Measurements from ENCODE around the gene ARFGAP2.

- TF ChIP-seq POLR2AphosphoS5 (IDR thresholded peaks at IDR 0.05) (no peak), POLR2A (IDR thresholded peaks at IDR 0.05; ENCODE audit: low read depth) (no peak)
- TF ChIP-seq, protein P1, sequence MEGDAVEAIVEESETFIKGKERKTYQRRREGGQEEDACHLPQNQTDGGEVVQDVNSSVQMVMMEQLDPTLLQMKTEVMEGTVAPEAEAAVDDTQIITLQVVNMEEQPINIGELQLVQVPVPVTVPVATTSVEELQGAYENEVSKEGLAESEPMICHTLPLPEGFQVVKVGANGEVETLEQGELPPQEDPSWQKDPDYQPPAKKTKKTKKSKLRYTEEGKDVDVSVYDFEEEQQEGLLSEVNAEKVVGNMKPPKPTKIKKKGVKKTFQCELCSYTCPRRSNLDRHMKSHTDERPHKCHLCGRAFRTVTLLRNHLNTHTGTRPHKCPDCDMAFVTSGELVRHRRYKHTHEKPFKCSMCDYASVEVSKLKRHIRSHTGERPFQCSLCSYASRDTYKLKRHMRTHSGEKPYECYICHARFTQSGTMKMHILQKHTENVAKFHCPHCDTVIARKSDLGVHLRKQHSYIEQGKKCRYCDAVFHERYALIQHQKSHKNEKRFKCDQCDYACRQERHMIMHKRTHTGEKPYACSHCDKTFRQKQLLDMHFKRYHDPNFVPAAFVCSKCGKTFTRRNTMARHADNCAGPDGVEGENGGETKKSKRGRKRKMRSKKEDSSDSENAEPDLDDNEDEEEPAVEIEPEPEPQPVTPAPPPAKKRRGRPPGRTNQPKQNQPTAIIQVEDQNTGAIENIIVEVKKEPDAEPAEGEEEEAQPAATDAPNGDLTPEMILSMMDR (IDR thresholded peaks at IDR 0.05): no peak
These were observed 55.6 kb downstream of the ARFGAP2 start for GRCh38 chr11:47121056-47121455.
